H1 (cell line): ENCODE results near the gene EMX2. TPM values are rescaled to one million over a fixed set of nuclear protein-coding genes. Genes with fewer than 3 reads are reported as not detected.

ENCODE experiments used
- CTCF ChIA-PET: fragments of 300-600 bp; sonication (Branson Sonifier 250); formaldehyde crosslinking; loops from one replicate; lab custom pipeline; 2021; ENCODE audit not compliant: partially characterized antibody; lab: Charles Lee
- POLR2A ChIA-PET: fragments of 300-600 bp; sonication (Branson Sonifier 250); formaldehyde crosslinking; loops from one replicate; lab custom pipeline; 2021; ENCODE audit warnings: inconsistent platforms; ENCODE audit not compliant: partially characterized antibody; lab: Charles Lee
- DNase-seq, 2 experiments: peaks; one replicate each; pipeline versions ENCODE4 v3.0.0 to v3.0.0-alpha.2; 2010 to 2022; ENCODE audit warnings: low spot score in 2 of 2, low read depth in 1 of 2, mixed read lengths in 1 of 2
- FAIRE-seq: peaks from 2 replicates; lab custom pipeline; 2011; peaks lifted over from hg19 to GRCh38; lab: Jason Lieb, UNC
- H2AFZ ChIP-seq: 2 replicates; pipeline ENCODE4 v1.8.1; 2012; ENCODE audit warnings: low read length, inconsistent platforms
- H2AK5ac ChIP-seq: 2 replicates; pipeline ENCODE4 v1.6.1; 2013; ENCODE audit warnings: low read depth, low read length
- H2BK120ac ChIP-seq: replicated peaks from 2 replicates; pipeline ENCODE3; 2013; ENCODE audit warnings: low read depth, low read length, inconsistent platforms
- H2BK12ac ChIP-seq: 2 replicates; pipeline ENCODE4 v1.6.1; 2013; ENCODE audit warnings: low read depth, low read length
- H2BK15ac ChIP-seq: 2 replicates; pipeline ENCODE4 v1.6.1; 2013; ENCODE audit warnings: low read length
- H2BK20ac ChIP-seq: 2 replicates; pipeline ENCODE4 v1.6.1; 2013; ENCODE audit warnings: low read length
- H2BK5ac ChIP-seq: 2 replicates; pipeline ENCODE4 v1.6.1; 2013; ENCODE audit warnings: low read depth, low read length
- H3K14ac ChIP-seq: 2 replicates; pipeline ENCODE4 v1.6.1; 2013; ENCODE audit warnings: inconsistent platforms; ENCODE audit not compliant: insufficient read length
- H3K18ac ChIP-seq: 2 replicates; pipeline ENCODE4 v1.6.1; 2013; ENCODE audit warnings: low read length; ENCODE audit errors: extremely low read depth
- H3K23ac ChIP-seq: 2 replicates; pipeline ENCODE4 v1.6.1; 2013; ENCODE audit warnings: inconsistent platforms; ENCODE audit not compliant: insufficient read length
- H3K23me2 ChIP-seq: 2 replicates; pipeline ENCODE4 v1.6.1; 2013; ENCODE audit warnings: low read depth, low read length
- H3K27ac ChIP-seq: 2 replicates; pipeline ENCODE4 v1.6.1; 2011; ENCODE audit warnings: low read depth, low read length, inconsistent platforms
- H3K27me3 ChIP-seq, 4 experiments: replicated peaks in 1 of 4; 1 replicate in 1 of 4; 2 replicates in 3 of 4; pipeline versions ENCODE4 v1.6.1 to v1.8.1; 2011 to 2013; ENCODE audit warnings: low read length in 3 of 4, mild to moderate bottlenecking in 3 of 4, inconsistent platforms in 2 of 4, mixed read lengths in 2 of 4, moderate library complexity in 1 of 4; ENCODE audit not compliant: control insufficient read depth in 3 of 4, insufficient read depth in 3 of 4; ENCODE audit errors: extremely low read depth in 1 of 4
- H3K36me3 ChIP-seq, 4 experiments: 2 replicates each; pipeline versions ENCODE4 v1.6.1 to v1.8.1; 2011 to 2013; ENCODE audit warnings: mild to moderate bottlenecking in 4 of 4, low read length in 3 of 4, moderate library complexity in 2 of 4, control low read depth in 1 of 4, inconsistent platforms in 1 of 4; ENCODE audit not compliant: insufficient read depth in 4 of 4, control insufficient read depth in 2 of 4
- H3K4ac ChIP-seq: replicated peaks from 2 replicates; pipeline ENCODE3; 2013; ENCODE audit warnings: low read length, low read depth, mixed read lengths, inconsistent platforms; ENCODE audit not compliant: insufficient read length
- H3K4me1 ChIP-seq, 4 experiments: replicated peaks in 1 of 4; 1 replicate in 1 of 4; 2 replicates in 3 of 4; pipeline versions ENCODE4 v1.6.1 to v1.8.1; 2011 to 2013; ENCODE audit warnings: low read length in 3 of 4, inconsistent platforms in 2 of 4, mixed read lengths in 1 of 4; ENCODE audit not compliant: insufficient read depth in 4 of 4, control insufficient read depth in 3 of 4
- H3K4me2 ChIP-seq, 2 experiments: 2 replicates each; pipeline versions ENCODE4 v1.6.1 to v1.8.1; 2011 to 2013; ENCODE audit warnings: low read depth in 2 of 2, low read length in 2 of 2, control low read depth in 1 of 2, inconsistent platforms in 1 of 2, mild to moderate bottlenecking in 1 of 2; ENCODE audit not compliant: insufficient read depth in 1 of 2
- H3K4me3 ChIP-seq, 4 experiments: fragments of 200-600, 300-600 bp in 1 of 4; sonication (generic), shearing (Covaris generic), sonication (Bioruptor Twin) in 1 of 4; 2 replicates each; pipeline versions ENCODE4 v1.5.1 to v1.8.1; 2011 to 2016; ENCODE audit warnings: low read length in 4 of 4, low read depth in 3 of 4, control low read depth in 2 of 4, inconsistent platforms in 2 of 4, mild to moderate bottlenecking in 2 of 4, mixed read lengths in 1 of 4, moderate library complexity in 1 of 4; ENCODE audit not compliant: insufficient read depth in 2 of 4; ENCODE audit errors: extremely low read depth in 1 of 4
- H3K56ac ChIP-seq: replicated peaks from 2 replicates; pipeline ENCODE3; 2013; ENCODE audit warnings: low read depth, mild to moderate bottlenecking, mixed read lengths, low read length, inconsistent platforms; ENCODE audit not compliant: insufficient read length
- H3K79me1 ChIP-seq: 2 replicates; pipeline ENCODE4 v1.6.1; 2013; ENCODE audit warnings: low read depth, low read length, control low read depth
- H3K79me2 ChIP-seq, 2 experiments: 2 replicates each; pipeline versions ENCODE4 v1.6.1 to v1.8.1; 2012 to 2013; ENCODE audit warnings: low read length in 2 of 2, mild to moderate bottlenecking in 2 of 2, inconsistent platforms in 1 of 2; ENCODE audit not compliant: insufficient read depth in 2 of 2, control insufficient read depth in 1 of 2
- H3K9ac ChIP-seq, 4 experiments: replicated peaks in 1 of 4; 1 replicate in 1 of 4; 2 replicates in 3 of 4; pipeline versions ENCODE4 v1.6.1 to v1.8.1; 2011 to 2013; ENCODE audit warnings: low read depth in 3 of 4, low read length in 3 of 4, control low read depth in 2 of 4, mild to moderate bottlenecking in 2 of 4, moderate library complexity in 2 of 4, inconsistent platforms in 1 of 4; ENCODE audit errors: extremely low read depth in 1 of 4
- H3K9me3 ChIP-seq, 2 experiments: 2 replicates each; pipeline versions ENCODE4 v1.6.1 to v1.8.1; 2012 to 2013; ENCODE audit warnings: mild to moderate bottlenecking in 2 of 2, moderate library complexity in 2 of 2, control low read depth in 1 of 2, inconsistent platforms in 1 of 2, low read depth in 1 of 2, low read length in 1 of 2, mixed read lengths in 1 of 2; ENCODE audit not compliant: insufficient read depth in 2 of 2
- H4K20me1 ChIP-seq, 2 experiments: replicated peaks in 1 of 2; 2 replicates each; pipeline versions ENCODE3 to v1.8.1; 2011 to 2013; ENCODE audit warnings: inconsistent platforms in 2 of 2, low read length in 2 of 2, mild to moderate bottlenecking in 1 of 2; ENCODE audit not compliant: insufficient read depth in 2 of 2, control insufficient read depth in 1 of 2
- H4K5ac ChIP-seq: 2 replicates; pipeline ENCODE4 v1.6.1; 2013; ENCODE audit warnings: low read length, low read depth, mixed read lengths, inconsistent platforms; ENCODE audit not compliant: insufficient read length
- H4K8ac ChIP-seq: 2 replicates; pipeline ENCODE4 v1.8.0; 2013; ENCODE audit warnings: mild to moderate bottlenecking, moderate library complexity, low read length, inconsistent platforms; ENCODE audit not compliant: insufficient read depth; ENCODE audit errors: extremely low read depth
- H4K91ac ChIP-seq: replicated peaks from 2 replicates; pipeline ENCODE3; 2013; ENCODE audit warnings: low read length, mixed read lengths, inconsistent platforms; ENCODE audit not compliant: insufficient read length
- CHD2 ChIP-seq: IDR thresholded peaks from 2 replicates; pipeline ENCODE4 v1.6.1; 2012; ENCODE audit warnings: low read length, improper control_type of control experiment
- NRF1 ChIP-seq: IDR thresholded peaks from 2 replicates; pipeline ENCODE4 v1.6.1; 2011; ENCODE audit warnings: mild to moderate bottlenecking, low read depth, low read length, improper control_type of control experiment
- POLR2A ChIP-seq, 2 experiments: IDR thresholded peaks; 1 replicate in 1 of 2; 2 replicates in 1 of 2; pipeline ENCODE4 v1.6.1; 2011; ENCODE audit warnings: low read depth in 2 of 2, low read length in 2 of 2, mild to moderate bottlenecking in 2 of 2; ENCODE audit errors: control extremely low read depth in 1 of 2
- POLR2AphosphoS5 ChIP-seq: IDR thresholded peaks from 2 replicates; pipeline ENCODE4 v1.6.1; 2011; ENCODE audit warnings: low read depth, low read length
- POU5F1 ChIP-seq: IDR thresholded peaks from 2 replicates; pipeline ENCODE4 v1.6.1; 2011; ENCODE audit warnings: low read depth, mild to moderate bottlenecking, low read length, moderate library complexity
- RBBP5 ChIP-seq: IDR thresholded peaks from 2 replicates; pipeline ENCODE4 v1.7.1; 2012; ENCODE audit warnings: low read depth, mild to moderate bottlenecking, inconsistent platforms, low read length, moderate library complexity, borderline replicate concordance
- RNF2 ChIP-seq: fragments of 200-900, 300-1000 bp; sonication (generic); IDR thresholded peaks from 2 replicates; pipeline ENCODE4 v1.7.1; 2016; ENCODE audit warnings: borderline replicate concordance, low read depth, mild to moderate bottlenecking, antibody characterized with exemption, low read length; ENCODE audit not compliant: poor library complexity, severe bottlenecking; ENCODE audit errors: missing control alignments
- SUZ12 ChIP-seq: fragments of 200-600 bp; sonication (generic); IDR thresholded peaks from 2 replicates; pipeline ENCODE4 v1.6.1; 2012; ENCODE audit warnings: mild to moderate bottlenecking, inconsistent platforms, low read length, moderate library complexity, mixed read lengths
- ZNF274 ChIP-seq: IDR thresholded peaks from 2 replicates; pipeline ENCODE4 v1.7.0; 2012; ENCODE audit warnings: low read length, borderline replicate concordance; ENCODE audit errors: extremely low read depth
- WGBS, 2 experiments: shearing (Covaris generic) in 1 of 2; methylation state at CpG; one replicate each; pipeline versions ENCODE4 v1.1.6 to v1.1.7; 2013 to 2015; ENCODE audit warnings: low lambda C conversion rate in 2 of 2, mixed read lengths in 2 of 2, inconsistent platforms in 1 of 2, low coverage in 1 of 2, missing lambda C conversion rate in 1 of 2; ENCODE audit not compliant: insufficient replicate concordance in 2 of 2, insufficient coverage in 1 of 2, insufficient read length in 1 of 2; ENCODE audit errors: extremely low coverage in 1 of 2, missing lambda C conversion rate in 1 of 2; 5-methylcytosine and 5-hydroxymethylcytosine counted together
- polyA plus RNA-seq, 7 experiments: library from polyadenylated mRNA; depleted of rRNA in 3 of 7; stranded (reverse) in 5 of 7; unstranded in 2 of 7; fragments of >200 nt in 5 of 7; fragments of 200-250 nt in 2 of 7; gene quantifications; 1 replicate in 5 of 7; 2 replicates in 1 of 7; 4 replicates in 1 of 7; pipeline versions ENCODE4 v1.2.1 to v1.2.3, GENCODE V29; 2011 to 2013; ENCODE audit warnings: missing spikeins in 2 of 7, mixed read lengths in 2 of 7
- total RNA-seq: library from RNA; stranded (reverse); fragmentation: NEBNext Ultra II Directional; extraction: Animal tissue kit (Norgen Biotek cat#: 25700); gene quantifications from 2 replicates; pipeline ENCODE4 v1.2.1, GENCODE V29; 2021

The EMX2 gene
- total and polyA plus RNA-seq, 2 of the 8 experiments (the other 6 are each of a cell fraction or from before 2014, with no cell fraction given): not detected

DNA sequence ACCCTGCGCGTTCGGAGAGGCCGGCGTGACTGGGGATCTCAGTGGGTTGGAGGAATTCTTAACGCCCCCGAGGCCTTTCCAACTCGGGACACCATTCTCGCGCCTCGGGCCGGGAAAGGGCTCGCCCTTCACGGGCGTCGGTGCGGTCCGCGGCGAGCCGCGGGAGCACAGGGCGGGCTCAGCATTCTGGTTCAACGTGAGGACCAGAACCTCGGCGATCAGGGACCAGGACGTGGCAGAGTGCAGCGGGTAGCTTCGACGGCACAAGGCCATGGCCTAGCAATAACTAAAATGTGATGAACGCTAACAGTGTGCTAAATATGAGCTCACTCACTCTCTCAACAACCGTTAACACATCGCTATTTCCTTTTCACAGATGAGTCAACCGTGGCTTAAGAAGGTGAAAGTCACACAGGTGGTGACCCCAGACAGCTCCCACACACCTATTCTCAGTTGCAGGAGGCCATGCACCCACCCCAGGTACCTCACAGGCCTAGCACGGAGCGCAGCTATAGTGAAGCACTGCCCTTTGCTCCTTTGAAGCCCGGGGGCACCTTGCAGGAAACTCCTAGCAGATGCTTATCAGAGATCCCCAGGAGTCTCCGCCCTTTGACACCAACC, 4.5 kb upstream of the EMX2 start:
- H3K36me3 ChIP-seq: peaks cover 0 to 11% (median 0%) of the 10 kb centered on the region in 4 experiments; a peak in 1 of 8 replicates
- peak overlapping the region; percentile 49 to 76 for H3K4me2 ChIP-seq
- H3K9ac ChIP-seq: no peak overlapping the region
- H4K20me1 ChIP-seq: peaks cover 36 to 46% of the 10 kb centered on the region in 2 experiments
- H3K79me1 ChIP-seq: no peaks in the 10 kb centered on the region
- peak overlapping the region in 1 of 4 experiments; percentile 50; a peak in 3 of 8 replicates for H3K4me3 ChIP-seq
- FAIRE-seq: no peak
- no peak overlapping the region for H3K23ac ChIP-seq
- WGBS, 2 experiments: 11% methylated on average over 38 of the region's 38 CpGs; no CpG with 5 or more reads in 1 of the 2 experiments
- no peak overlapping the region for H2AK5ac ChIP-seq
- H4K8ac ChIP-seq: peak overlapping the region; percentile 53
- POLR2A ChIA-PET: interaction anchor here (1.3 to 1.5 kb wide), 2 partner anchors 10 to 14 kb away, joined by 3 read pairs; no protein-coding TSS in a partner anchor
- H3K9me3 ChIP-seq: no peaks in the 10 kb centered on the region
- no peak overlapping the region for H2BK20ac ChIP-seq
- no peak overlapping the region for H3K4ac ChIP-seq
- H2BK12ac ChIP-seq: no peak overlapping the region
- H3K4me1 ChIP-seq: peaks cover 0 to 38% (median 17%) of the 10 kb centered on the region in 4 experiments; a peak in 6 of 7 replicates
- no peak overlapping the region for H3K18ac ChIP-seq
- no peak overlapping the region for H2AFZ ChIP-seq
- peaks cover 2% of the 10 kb centered on the region; the same call in 1 of the 2 replicates for H3K23me2 ChIP-seq
- TF ChIP-seq ZNF274 (no peak), SUZ12 (peak; percentile 10), CHD2 (no peak), POLR2A (IDR thresholded peaks at IDR 0.05; ENCODE audit: control extremely low read depth in 1 of 2, low read depth in 2 of 2, low read length in 2 of 2) (no peak), POU5F1 (no peak), RNF2 (peak; percentile 71), RBBP5 (no peak), NRF1 (no peak), POLR2AphosphoS5 (no peak)
- TF ChIP-seq, all 59 proteins: peak for 2
- CTCF ChIA-PET: interaction anchor here (0.6 to 7.6 kb wide), 33 partner anchors 9 to 921 kb away, joined by 3 to 84 read pairs (median 4); no protein-coding TSS in a partner anchor
- H2BK15ac ChIP-seq: no peak overlapping the region; the same call in 1 of the 2 replicates
- H4K91ac ChIP-seq: no peak overlapping the region
- H3K27me3 ChIP-seq: peaks cover 91 to 99% (median 95%) of the 10 kb centered on the region in 4 experiments
- no peak overlapping the region for H3K27ac ChIP-seq
- no peak overlapping the region for H2BK5ac ChIP-seq
- DNase-seq: no peak
- no peaks in the 10 kb centered on the region for H3K79me2 ChIP-seq
- no peak overlapping the region for H2BK120ac ChIP-seq
- H4K5ac ChIP-seq: no peak overlapping the region
- H3K56ac ChIP-seq: no peak overlapping the region
- H3K14ac ChIP-seq: no peak overlapping the region
